Common myeloid progenitor, CD34-positive (primary cell): ENCODE results near the gene UTP18.

Experiments
- CTCF ChIA-PET: fragments of 350-600 bp; sonication (Branson Sonifier 250); formaldehyde crosslinking; loops from one replicate; lab custom pipeline; 2021; ENCODE audit warnings: antibody characterized with exemption; lab: Charles Lee
- POLR2A ChIA-PET: fragments of 350-600 bp; sonication (Branson Sonifier 250); formaldehyde crosslinking; loops from one replicate; lab custom pipeline; 2021; ENCODE audit warnings: antibody characterized with exemption; lab: Charles Lee
- DNase-seq, 3 donors: peaks; one replicate each; pipeline versions ENCODE4 v3.0.0 to v3.0.0-alpha.2; 2013
- H3K27ac ChIP-seq, 2 experiments: 1 replicate in 1 of 2; 2 replicates in 1 of 2; pipeline ENCODE4 v1.7.0; 2013; ENCODE audit warnings: inconsistent platforms in 2 of 2, low read length in 2 of 2, mild to moderate bottlenecking in 2 of 2, low read depth in 1 of 2, moderate library complexity in 1 of 2; ENCODE audit not compliant: severe bottlenecking in 2 of 2, insufficient read depth in 1 of 2, poor library complexity in 1 of 2
- H3K27me3 ChIP-seq, 5 experiments: replicated peaks in 2 of 5; 1 replicate in 3 of 5; 2 replicates in 2 of 5; pipeline versions ENCODE4 v1.6.1 to v1.7.0; 2013; ENCODE audit warnings: low read length in 4 of 5, mild to moderate bottlenecking in 2 of 5, moderate library complexity in 2 of 5, inconsistent platforms in 1 of 5; ENCODE audit not compliant: insufficient read depth in 5 of 5, control insufficient read depth in 4 of 5
- H3K36me3 ChIP-seq, 4 experiments: 1 replicate in 2 of 4; 2 replicates in 2 of 4; pipeline versions ENCODE4 v1.6.1 to v1.7.0; 2013; ENCODE audit warnings: low read length in 3 of 4, control low read depth in 1 of 4, mild to moderate bottlenecking in 1 of 4; ENCODE audit not compliant: control insufficient read depth in 4 of 4, insufficient read depth in 4 of 4
- H3K4me1 ChIP-seq, 4 experiments: 1 replicate in 3 of 4; 2 replicates in 1 of 4; pipeline versions ENCODE4 v1.6.1 to v1.7.1; 2013; ENCODE audit warnings: low read length in 3 of 4, mild to moderate bottlenecking in 3 of 4, control low read depth in 1 of 4, inconsistent platforms in 1 of 4, moderate library complexity in 1 of 4; ENCODE audit not compliant: control insufficient read depth in 4 of 4, insufficient read depth in 4 of 4; ENCODE audit errors: control extremely low read depth in 1 of 4
- H3K4me3 ChIP-seq, 7 experiments: 1 replicate in 4 of 7; 2 replicates in 3 of 7; pipeline versions ENCODE4 v1.5.1 to v1.7.0; 2013; ENCODE audit warnings: mild to moderate bottlenecking in 7 of 7, low read length in 6 of 7, moderate library complexity in 6 of 7, inconsistent platforms in 2 of 7, low read depth in 2 of 7, control low read depth in 1 of 7; ENCODE audit not compliant: insufficient read depth in 4 of 7, control insufficient read depth in 1 of 7; ENCODE audit errors: extremely low read depth in 1 of 7
- H3K9me3 ChIP-seq, 5 experiments: 1 replicate in 4 of 5; 2 replicates in 1 of 5; pipeline versions ENCODE4 v1.6.1 to v1.7.1; 2013; ENCODE audit warnings: low read length in 4 of 5, mild to moderate bottlenecking in 2 of 5, inconsistent platforms in 1 of 5, low read depth in 1 of 5, moderate library complexity in 1 of 5; ENCODE audit not compliant: control insufficient read depth in 4 of 5, insufficient read depth in 2 of 5; ENCODE audit errors: control extremely low read depth in 1 of 5
- WGBS: methylation state at CpG from one replicate; pipeline ENCODE4 v1.1.5; 2013; ENCODE audit not compliant: insufficient coverage; 5-methylcytosine and 5-hydroxymethylcytosine counted together

The UTP18 gene

DNA sequence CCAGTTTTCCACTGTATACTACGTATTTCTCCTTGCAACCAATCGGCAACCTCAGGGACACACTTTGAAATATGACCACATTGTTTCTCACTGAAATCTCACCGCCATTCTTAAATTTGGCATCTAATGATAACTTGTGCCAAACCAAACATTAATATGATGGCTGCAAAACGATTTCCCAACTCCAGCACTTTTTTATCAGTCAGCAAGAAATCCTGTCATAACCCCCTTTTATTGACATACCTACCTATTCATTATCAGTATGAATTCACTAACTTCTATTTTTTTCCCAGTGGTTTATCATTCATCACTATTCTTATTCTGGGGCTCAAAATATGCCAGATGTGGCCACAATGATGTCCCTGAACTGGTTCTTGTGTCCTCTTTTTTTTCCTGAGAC lies 16.3 kb upstream of the UTP18 start:
- WGBS = 91% methylated on average over 4 of the region's 4 CpGs
- Histone ChIP-seq H3K4me1 (peaks cover 0 to under 1% (median 0%) of the 10 kb centered on the region in 4 experiments), H3K27me3 (no peaks in the 10 kb centered on the region), H3K9me3 (no peaks in the 10 kb centered on the region), H3K27ac (no peak overlapping the region), H3K36me3 (peaks cover 5 to 11% (median 9%) of the 10 kb centered on the region in 4 experiments), H3K4me3 (no peak overlapping the region)
- DNase-seq = no peak
- POLR2A ChIA-PET = no interaction called here
- CTCF ChIA-PET = no interaction called here

DNA sequence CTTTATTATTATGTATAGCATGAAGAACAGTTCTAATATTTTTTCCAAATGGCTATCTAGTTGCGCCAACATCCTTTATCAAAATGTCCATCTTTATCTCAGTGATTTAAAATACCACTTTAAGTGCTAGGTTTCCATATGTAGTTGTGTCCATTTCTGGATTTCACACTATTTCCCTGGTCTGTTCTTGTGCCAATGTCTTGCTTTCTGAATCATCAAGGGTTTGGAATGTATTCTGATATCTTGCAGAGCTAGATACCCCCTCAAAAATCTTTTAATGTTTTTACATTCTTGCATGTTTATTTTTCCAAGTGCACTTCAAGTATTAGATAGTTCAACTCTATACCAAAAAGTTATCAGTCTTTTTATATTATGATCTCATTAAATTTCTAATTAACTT lies 14.8 kb upstream of the UTP18 start:
- H3K4me3 ChIP-seq = no peak overlapping the region
- ChIA-PET POLR2A (no interaction called here), CTCF (no interaction called here)
- H3K27ac ChIP-seq = no peak overlapping the region
- H3K27me3 ChIP-seq = no peaks in the 10 kb centered on the region
- H3K4me1 ChIP-seq = no peaks in the 10 kb centered on the region
- no peak for DNase-seq
- peaks cover 0 to 3% (median 0%) of the 10 kb centered on the region in 5 experiments for H3K9me3 ChIP-seq
- peaks cover 5 to 17% (median 9%) of the 10 kb centered on the region in 4 experiments for H3K36me3 ChIP-seq
- WGBS = no CpG with 5 or more reads among the region's 1 CpG

DNA sequence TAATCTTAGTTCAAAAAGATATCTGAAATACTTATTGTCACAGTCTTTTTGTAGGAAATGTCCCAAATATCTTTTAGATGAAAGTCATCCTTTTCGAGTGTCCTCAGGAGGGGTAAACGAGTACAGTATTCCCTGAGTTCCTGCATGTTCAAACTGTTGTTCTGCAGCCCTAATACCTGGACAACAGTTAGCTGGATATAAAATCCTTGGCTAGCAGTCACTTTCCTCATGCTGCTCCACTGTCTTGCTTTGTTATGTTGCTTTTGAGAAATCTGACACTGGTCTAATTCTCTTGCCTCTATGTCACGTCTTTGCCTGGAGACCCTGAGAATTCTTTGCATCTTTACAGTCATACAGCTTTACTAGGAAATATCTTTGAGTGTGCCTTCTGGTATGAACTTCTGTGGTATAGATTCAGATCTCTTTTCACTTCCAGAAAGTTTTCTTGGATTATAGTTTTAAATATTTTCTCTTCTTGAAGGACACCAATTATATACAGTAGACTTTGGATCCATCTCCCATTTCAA lies 10.0 kb upstream of the UTP18 start:
- ChIA-PET POLR2A (no interaction called here), CTCF (no interaction called here)
- WGBS = 96% methylated on average over 2 of the region's 3 CpGs
- peaks cover 2 to 14% (median 6%) of the 10 kb centered on the region in 4 experiments for H3K4me1 ChIP-seq
- peaks cover 10 to 47% (median 26%) of the 10 kb centered on the region in 4 experiments for H3K36me3 ChIP-seq
- peaks cover 0 to 3% (median 2%) of the 10 kb centered on the region in 5 experiments for H3K9me3 ChIP-seq
- H3K27me3 ChIP-seq = no peaks in the 10 kb centered on the region
- no peak overlapping the region for H3K4me3 ChIP-seq
- DNase-seq = no peak
- H3K27ac ChIP-seq = no peak overlapping the region

DNA sequence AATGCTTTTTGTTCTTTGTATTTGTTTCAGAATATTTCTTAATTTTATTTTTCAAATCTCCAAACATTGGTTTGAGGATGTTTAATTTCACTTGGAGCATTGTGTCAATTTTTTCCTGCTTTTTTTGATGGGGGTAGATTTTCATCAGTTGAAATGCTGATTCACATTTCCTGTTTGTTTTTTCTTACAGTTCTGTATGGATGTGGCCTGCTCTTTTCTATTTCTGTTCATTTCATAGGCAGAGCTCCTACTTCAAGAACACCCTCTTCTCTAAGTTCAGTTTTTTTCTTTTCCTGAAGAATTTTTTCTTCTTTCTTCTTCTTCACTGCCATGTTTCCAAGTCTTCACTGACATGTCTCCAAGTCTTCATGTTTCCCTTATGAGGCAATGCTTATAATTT lies 9.3 kb upstream of the UTP18 start:
- Histone ChIP-seq H3K9me3 (peaks cover 0 to 3% (median 2%) of the 10 kb centered on the region in 5 experiments), H3K4me1 (peaks cover 2 to 14% (median 6%) of the 10 kb centered on the region in 4 experiments), H3K27ac (no peak overlapping the region), H3K36me3 (peaks cover 9 to 52% (median 27%) of the 10 kb centered on the region in 4 experiments), H3K27me3 (no peaks in the 10 kb centered on the region), H3K4me3 (no peak overlapping the region)
- no peak for DNase-seq
- ChIA-PET CTCF (no interaction called here), POLR2A (no interaction called here)

DNA sequence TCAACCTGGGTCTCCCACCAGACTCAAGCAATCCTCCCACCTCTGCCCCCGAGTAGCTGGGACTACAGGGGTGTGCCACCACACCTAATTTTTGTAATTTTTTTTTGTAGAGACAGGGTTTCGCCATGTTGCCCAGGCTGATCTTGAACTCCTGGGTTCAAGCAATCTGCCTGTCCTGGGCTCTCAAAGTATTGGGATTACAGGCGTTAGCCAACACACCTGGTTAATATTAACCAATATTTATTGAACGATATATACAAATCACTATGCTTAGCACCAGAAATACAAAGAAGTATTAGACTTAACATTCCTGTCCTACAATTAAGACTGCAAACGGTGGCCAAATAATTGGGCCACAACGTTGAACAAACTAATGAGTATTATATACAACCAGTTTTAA lies 4.7 kb upstream of the UTP18 start:
- Histone ChIP-seq H3K27me3 (no peaks in the 10 kb centered on the region), H3K4me1 (peaks cover 17 to 36% (median 28%) of the 10 kb centered on the region in 4 experiments), H3K36me3 (peaks cover 10 to 40% (median 25%) of the 10 kb centered on the region in 4 experiments), H3K4me3 (no peak overlapping the region), H3K9me3 (peaks cover 0 to 2% (median 0%) of the 10 kb centered on the region in 5 experiments), H3K27ac (no peak overlapping the region)
- POLR2A ChIA-PET = no interaction called here
- DNase-seq = no peak
- 90% methylated on average over 2 of the region's 6 CpGs for WGBS
- CTCF ChIA-PET = no interaction called here

DNA sequence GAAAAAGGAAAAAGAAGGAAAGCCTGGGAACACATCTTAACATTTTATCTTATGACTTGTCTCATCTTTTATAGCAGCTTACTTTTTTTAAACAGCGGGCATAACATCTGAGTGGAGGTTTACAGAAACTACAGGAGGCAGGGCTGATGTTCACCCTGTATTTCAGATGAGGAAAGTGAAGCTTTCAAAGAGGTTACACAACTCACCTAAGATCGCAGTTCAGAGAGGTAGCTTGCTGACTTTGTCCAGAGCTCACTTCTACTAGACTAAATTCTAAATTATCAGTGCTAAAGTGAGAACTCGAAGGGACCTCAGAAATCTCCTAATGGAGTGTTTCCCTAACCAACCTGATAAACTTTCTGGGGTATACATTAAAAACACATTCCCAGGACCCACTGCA lies 4.2 kb upstream of the UTP18 start:
- ChIA-PET POLR2A (no interaction called here), CTCF (interaction anchor here (1.3 kb wide), 1 partner anchor 9 kb away, joined by 3 read pairs; no protein-coding TSS in a partner anchor)
- WGBS = 100% methylated on average over 2 of the region's 3 CpGs

More for the DNA sequence above, 4.2 kb upstream of the UTP18 start:
- Histone ChIP-seq H3K9me3 (peaks cover 0 to 2% (median 0%) of the 10 kb centered on the region in 5 experiments), H3K36me3 (peaks cover 10 to 38% (median 25%) of the 10 kb centered on the region in 4 experiments), H3K4me1 (peaks cover 17 to 35% (median 27%) of the 10 kb centered on the region in 4 experiments), H3K27me3 (no peaks in the 10 kb centered on the region), H3K27ac (no peak overlapping the region), H3K4me3 (no peak overlapping the region)
- DNase-seq = no peak
